ENCODE data around the gene SPATS2. TPM values are rescaled to one million over a fixed set of nuclear protein-coding genes. Genes with fewer than 3 reads are reported as not detected.

SPATS2 gene
- total RNA-seq, 1 experiment from 2014 or later = 41.7 TPM

DNA sequence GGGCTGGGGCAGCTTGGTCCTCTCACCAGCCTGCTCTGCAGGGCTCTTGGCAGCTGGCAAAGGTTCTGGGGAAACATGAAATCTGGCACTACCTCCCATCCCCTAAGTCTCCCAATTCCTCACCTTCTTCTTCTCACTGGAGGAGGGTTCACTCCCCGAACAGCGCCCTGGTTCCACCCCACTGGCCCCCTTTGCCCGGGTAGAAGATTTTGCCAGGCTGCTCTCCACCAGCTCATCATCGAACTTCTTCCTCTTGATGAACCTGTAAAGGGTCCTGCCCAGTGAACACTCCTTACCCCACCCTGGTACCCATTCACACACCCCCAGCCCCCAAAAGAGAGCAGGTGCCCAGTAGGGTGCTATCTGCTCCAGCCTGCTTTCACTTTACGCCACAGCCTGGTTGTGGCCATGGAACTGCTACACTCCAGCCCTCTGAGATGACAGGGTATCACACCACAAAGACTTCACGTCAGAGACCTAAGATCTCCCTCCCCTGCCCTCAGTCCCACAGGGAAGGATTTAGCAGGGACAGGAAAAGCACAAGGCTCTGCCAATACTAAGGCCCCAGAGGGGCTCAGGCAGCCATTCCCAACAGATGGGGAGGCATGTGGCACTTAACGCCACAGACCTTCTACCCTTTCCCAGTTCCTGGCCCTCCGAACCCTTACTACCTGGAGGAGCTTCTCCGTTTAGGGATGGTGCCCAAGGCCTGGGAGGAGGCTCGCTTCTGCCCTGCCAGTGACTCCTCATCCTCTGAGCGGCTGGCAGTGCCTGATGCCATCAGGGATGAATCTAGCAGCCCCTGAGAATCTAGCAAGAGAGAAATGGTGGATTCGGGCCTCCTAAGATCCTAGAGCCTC, 198.4 kb downstream of the SPATS2 start:
- Histone ChIP-seq H3K27me3 (replicated peaks) (no peaks in the 10 kb centered on the region), H3K9me3 (replicated peaks) (no peaks in the 10 kb centered on the region), H3K27ac (no peak overlapping the region), H3K4me1 (replicated peaks) (peaks cover 6% of the 10 kb centered on the region), H3K4me3 (no peak overlapping the region), H3K36me3 (peaks cover 68% of the 10 kb centered on the region)
- no peak for DNase-seq (ENCODE audit: low read depth in 1 of 2, low spot score in 2 of 2)

DNA sequence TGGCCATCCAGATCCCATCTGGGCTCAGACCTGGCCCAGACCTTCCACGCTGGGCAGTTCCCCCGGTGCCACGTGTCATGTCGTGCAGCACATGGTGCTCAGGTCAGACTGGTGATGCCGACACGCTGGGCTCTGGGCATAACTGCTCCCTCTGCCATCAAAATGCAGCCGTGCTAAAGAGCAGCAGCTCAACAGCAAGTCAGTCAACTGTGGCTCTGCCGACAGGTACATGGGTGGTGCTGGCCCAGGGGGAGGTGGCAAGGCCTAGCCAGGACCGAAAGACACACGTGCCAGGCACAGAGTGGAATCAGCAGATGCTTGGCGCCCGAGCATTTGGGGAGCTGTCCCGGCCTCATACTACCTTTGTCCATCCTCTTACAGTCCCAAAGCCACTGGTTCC, 199.1 kb downstream of the SPATS2 start:
- Histone ChIP-seq H3K9me3 (replicated peaks) (no peaks in the 10 kb centered on the region), H3K27ac (no peak overlapping the region), H3K4me1 (replicated peaks) (peaks cover 6% of the 10 kb centered on the region), H3K36me3 (peaks cover 60% of the 10 kb centered on the region), H3K4me3 (no peak overlapping the region), H3K27me3 (replicated peaks) (no peaks in the 10 kb centered on the region)
- no peak for DNase-seq (ENCODE audit: low read depth in 1 of 2, low spot score in 2 of 2)

DNA sequence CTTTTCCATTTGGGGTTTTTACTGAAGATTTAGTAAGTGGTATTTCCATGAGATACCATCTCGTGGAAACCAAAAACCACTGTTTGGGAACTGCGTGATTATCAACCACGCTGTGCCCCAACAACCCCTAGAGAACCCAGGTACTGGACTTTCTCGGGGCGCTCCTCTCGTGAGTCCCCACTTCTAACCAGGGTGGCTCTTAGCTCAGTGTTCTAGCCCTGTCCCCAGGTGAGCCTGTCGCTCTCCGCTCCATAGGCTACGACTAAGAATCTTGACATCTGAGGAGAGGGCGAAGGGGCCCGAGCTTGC, 200.0 kb downstream of the SPATS2 start:
- peak overlapping the region; percentile 85 for H3K4me3 ChIP-seq
- no peak for DNase-seq (ENCODE audit: low read depth in 1 of 2, low spot score in 2 of 2)
- no peaks in the 10 kb centered on the region for H3K9me3 ChIP-seq (replicated peaks)
- no peaks in the 10 kb centered on the region for H3K27me3 ChIP-seq (replicated peaks)
- H3K4me1 ChIP-seq (replicated peaks) = peaks cover 6% of the 10 kb centered on the region
- peaks cover 51% of the 10 kb centered on the region for H3K36me3 ChIP-seq
- H3K27ac ChIP-seq = peak overlapping the region; percentile 93

DNA sequence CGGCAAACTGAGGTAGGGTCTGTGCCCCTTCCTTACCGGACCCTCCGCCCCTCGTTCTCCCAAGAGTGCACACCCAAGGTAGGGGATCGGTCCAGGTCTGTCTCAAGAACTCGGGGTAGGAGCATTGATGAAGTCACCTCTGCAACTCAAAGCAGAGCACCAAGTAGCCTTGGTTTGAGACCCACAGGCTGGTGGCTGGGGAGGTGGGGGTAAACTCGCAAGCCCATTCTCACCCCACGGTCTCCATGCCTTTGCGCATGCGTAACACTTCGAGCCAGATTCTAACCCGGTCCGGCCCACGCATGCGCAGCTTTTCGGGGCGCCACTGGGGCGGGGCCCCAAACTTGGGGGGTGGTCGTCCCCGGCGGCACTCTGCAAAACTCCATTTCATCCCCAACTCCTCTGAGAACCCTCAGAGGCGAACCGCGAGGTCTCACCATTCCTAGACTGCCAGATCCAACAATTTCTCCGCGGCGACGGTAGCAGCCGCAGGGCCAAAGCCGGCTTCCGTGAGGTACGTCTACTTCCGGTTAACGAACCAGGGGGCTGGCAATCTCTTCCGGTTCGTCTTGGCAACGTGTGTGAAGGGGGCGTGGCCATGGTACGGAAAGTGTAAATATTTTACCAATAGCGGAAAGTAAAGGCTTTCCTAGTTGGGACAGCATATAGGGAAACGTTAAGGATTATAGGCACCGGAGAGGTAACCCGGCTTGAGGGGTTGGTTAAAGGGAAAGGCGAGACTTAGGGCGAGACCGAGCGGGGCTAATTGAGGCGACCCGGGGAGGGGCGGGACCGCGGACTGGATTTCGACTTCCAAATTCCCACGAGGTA, 200.6 kb downstream of the SPATS2 start, which contains the start of gene MCRS1:
MCRS1 (minus strand) TSS at position 532 of the 831 bp plus-strand sequence. CDS start 1,411 bp downstream, outside the sequence.
- Histone ChIP-seq H3K36me3 (peaks cover 46% of the 10 kb centered on the region), H3K4me3 (peak within 1 kb of the TSS; percentile 85), H3K4me1 (replicated peaks) (peaks cover 6% of the 10 kb centered on the region), H3K27ac (peak within 1 kb of the TSS; percentile 93), H3K27me3 (replicated peaks) (no peaks in the 10 kb centered on the region), H3K9me3 (replicated peaks) (no peaks in the 10 kb centered on the region)
- peak; percentile 90 to 95 for DNase-seq (ENCODE audit: low read depth in 1 of 2, low spot score in 2 of 2)

DNA sequence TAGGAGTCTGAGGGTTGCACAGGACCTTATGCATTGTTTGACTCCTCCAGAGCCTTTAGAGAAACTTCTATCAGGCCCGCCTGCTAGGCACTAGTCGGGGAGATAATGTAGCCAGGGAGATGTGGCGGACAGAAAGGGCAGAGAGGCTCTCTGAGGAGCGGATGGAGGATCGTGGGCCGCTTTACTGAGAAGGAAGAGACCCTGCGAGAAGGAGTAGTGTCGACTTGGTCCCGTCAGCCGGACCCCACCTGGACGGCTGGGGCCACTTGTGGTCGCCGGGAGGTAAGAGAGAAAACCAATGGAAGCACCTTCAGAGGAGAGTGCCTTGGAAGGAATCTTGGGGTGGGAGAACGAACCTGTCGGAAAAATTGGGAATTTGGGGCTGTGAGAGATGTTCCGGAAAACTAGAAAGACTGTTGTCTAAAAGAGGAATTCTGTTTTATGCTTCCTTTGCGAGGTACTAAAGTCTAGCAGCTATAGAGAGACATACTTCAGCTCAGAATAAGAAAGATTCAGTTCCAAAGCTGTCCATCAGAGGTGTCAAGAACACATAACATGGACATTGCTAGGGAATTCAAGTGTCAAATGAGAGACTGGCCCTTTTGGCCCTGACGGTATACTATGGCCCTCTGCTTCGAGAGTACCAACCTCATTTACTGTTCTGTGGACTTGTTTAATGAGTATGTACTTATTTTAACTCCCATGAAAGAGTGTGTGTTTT, 201.3 kb downstream of the SPATS2 start:
- Histone ChIP-seq H3K9me3 (replicated peaks) (no peaks in the 10 kb centered on the region), H3K27me3 (replicated peaks) (no peaks in the 10 kb centered on the region), H3K4me1 (replicated peaks) (peaks cover 6% of the 10 kb centered on the region), H3K4me3 (peak overlapping the region; percentile 85), H3K27ac (no peak overlapping the region), H3K36me3 (peaks cover 38% of the 10 kb centered on the region)
- no peak for DNase-seq (ENCODE audit: low read depth in 1 of 2, low spot score in 2 of 2)

Other genes starting within 250 kb of the SPATS2 start
- 4,389 and 5,186 TPM in 2 replicates for gene TUBA1B, start 236.1 kb upstream of the SPATS2 start, total RNA-seq (2014; rRNA removed; shearing (Covaris generic))
- 335 and 444 TPM in 2 replicates for gene TUBA1A, start 178.4 kb upstream of the SPATS2 start, total RNA-seq (2014; rRNA removed; shearing (Covaris generic))
- 936 and 1,296 TPM in 2 replicates for gene TUBA1C, start 102.4 kb upstream of the SPATS2 start, total RNA-seq (2014; rRNA removed; shearing (Covaris generic))
- not detected in 2 replicates for gene PRPH, start 72.3 kb upstream of the SPATS2 start, total RNA-seq (2014; rRNA removed; shearing (Covaris generic))
- 50.1 and 50.8 TPM in 2 replicates for gene TROAP, start 44.2 kb upstream of the SPATS2 start, total RNA-seq (2014; rRNA removed; shearing (Covaris generic))
- 0.34 and 1.9 TPM in 2 replicates for gene C1QL4, start 30.3 kb upstream of the SPATS2 start, total RNA-seq (2014; rRNA removed; shearing (Covaris generic))
- 6.3 and 9.6 TPM in 2 replicates for gene DNAJC22, start 20.6 kb upstream of the SPATS2 start, total RNA-seq (2014; rRNA removed; shearing (Covaris generic))
- gene KCNH3, start 171.6 kb downstream of the SPATS2 start, total RNA-seq (2014; rRNA removed; shearing (Covaris generic)) = 0.08 and 0.53 TPM in 2 replicates
- gene MCRS1, start 200.7 kb downstream of the SPATS2 start, total RNA-seq (2014; rRNA removed; shearing (Covaris generic)) = 73.6 and 79.5 TPM in 2 replicates
- gene FAM186B, start 238.2 kb downstream of the SPATS2 start, total RNA-seq (2014; rRNA removed; shearing (Covaris generic)) = 0.06 and 0.18 TPM in 2 replicates

All from SJSA1 (cell line).